HepG2 (cell line): ENCODE results near the gene DDR1. TPM values are rescaled to one million over a fixed set of nuclear protein-coding genes. Genes with fewer than 3 reads are reported as not detected.

ENCODE experiments used
- ADNP ChIP-seq: sonication (generic); formaldehyde crosslinking; IDR thresholded peaks from 2 replicates; pipeline ENCODE4 v1.4.0; 2020; ENCODE audit warnings: missing genetic modification reagents
- GPBP1L1 ChIP-seq: sonication (generic); formaldehyde crosslinking; IDR thresholded peaks from 2 replicates; pipeline ENCODE4 v1.5.0; 2020; ENCODE audit warnings: mild to moderate bottlenecking, missing genetic modification reagents
- KIAA2018 ChIP-seq: sonication (generic); formaldehyde crosslinking; IDR thresholded peaks from 2 replicates; pipeline ENCODE4 v1.5.0; 2020; ENCODE audit warnings: mild to moderate bottlenecking, missing genetic modification reagents, borderline replicate concordance
- LRRFIP1 ChIP-seq: sonication (generic); formaldehyde crosslinking; conservative IDR thresholded peaks from 2 replicates; pipeline ENCODE4 v1.4.0; 2020; ENCODE audit warnings: missing genetic modification reagents
- MEF2D ChIP-seq: sonication (generic); formaldehyde crosslinking; IDR thresholded peaks from 2 replicates; pipeline ENCODE4 v1.5.1; 2020; ENCODE audit warnings: mild to moderate bottlenecking, missing genetic modification reagents
- TP53 ChIP-seq: sonication (generic); formaldehyde crosslinking; conservative IDR thresholded peaks from 2 replicates; pipeline ENCODE4 v1.4.0; 2020; ENCODE audit warnings: missing genetic modification reagents
- YY1 ChIP-seq: IDR thresholded peaks from 2 replicates; pipeline ENCODE4 v1.6.1; 2011; ENCODE audit warnings: low read length, low read depth, moderate library complexity, mild to moderate bottlenecking; ENCODE audit not compliant: insufficient read depth, insufficient replicate concordance
- ZNF276 ChIP-seq: sonication (generic); formaldehyde crosslinking; IDR thresholded peaks from 2 replicates; pipeline ENCODE4 v1.4.0; 2020; ENCODE audit warnings: mild to moderate bottlenecking, low read depth, missing genetic modification reagents
- ZNF280B ChIP-seq: sonication (generic); formaldehyde crosslinking; IDR thresholded peaks from 2 replicates; pipeline ENCODE4 v1.5.0; 2020; ENCODE audit warnings: missing genetic modification reagents, mild to moderate bottlenecking, borderline replicate concordance
- ZNF33A ChIP-seq: sonication (generic); formaldehyde crosslinking; IDR thresholded peaks from 2 replicates; pipeline ENCODE4 v1.5.1; 2020; ENCODE audit warnings: missing genetic modification reagents, mild to moderate bottlenecking, moderate library complexity, borderline replicate concordance
- ZNF678 ChIP-seq: sonication (generic); formaldehyde crosslinking; IDR thresholded peaks from 2 replicates; pipeline ENCODE4 v1.4.0; 2020; ENCODE audit warnings: mild to moderate bottlenecking, missing genetic modification reagents
- polyA plus RNA-seq, 8 experiments: library from polyadenylated mRNA; depleted of rRNA in 3 of 8; stranded (reverse) in 7 of 8; unstranded in 1 of 8; fragments of >200 nt; fragmentation: Illumina TruSeq in 4 of 8; extraction: Trizol in 4 of 8; gene quantifications; 2 replicates each; pipeline versions ENCODE4 v1.2.1 to v1.2.3, GENCODE V29; 2011 to 2016; ENCODE audit warnings: low read depth in 4 of 8, missing spikeins in 1 of 8, mixed read lengths in 1 of 8; ENCODE audit not compliant: insufficient read depth in 1 of 8
- total RNA-seq, 5 experiments: library from RNA; depleted of rRNA; stranded (reverse); fragments of >200 nt; fragmentation: Illumina TruSeq; extraction: Trizol; gene quantifications; 2 replicates each; pipeline ENCODE4 v1.2.3, GENCODE V29; 2016; ENCODE audit warnings: low read depth in 1 of 5

DDR1 gene
- total and polyA plus RNA-seq, 2 of the 13 experiments (the other 11 are each of a cell fraction or from before 2014, with no cell fraction given): 16.7 to 20.2 TPM

DNA sequence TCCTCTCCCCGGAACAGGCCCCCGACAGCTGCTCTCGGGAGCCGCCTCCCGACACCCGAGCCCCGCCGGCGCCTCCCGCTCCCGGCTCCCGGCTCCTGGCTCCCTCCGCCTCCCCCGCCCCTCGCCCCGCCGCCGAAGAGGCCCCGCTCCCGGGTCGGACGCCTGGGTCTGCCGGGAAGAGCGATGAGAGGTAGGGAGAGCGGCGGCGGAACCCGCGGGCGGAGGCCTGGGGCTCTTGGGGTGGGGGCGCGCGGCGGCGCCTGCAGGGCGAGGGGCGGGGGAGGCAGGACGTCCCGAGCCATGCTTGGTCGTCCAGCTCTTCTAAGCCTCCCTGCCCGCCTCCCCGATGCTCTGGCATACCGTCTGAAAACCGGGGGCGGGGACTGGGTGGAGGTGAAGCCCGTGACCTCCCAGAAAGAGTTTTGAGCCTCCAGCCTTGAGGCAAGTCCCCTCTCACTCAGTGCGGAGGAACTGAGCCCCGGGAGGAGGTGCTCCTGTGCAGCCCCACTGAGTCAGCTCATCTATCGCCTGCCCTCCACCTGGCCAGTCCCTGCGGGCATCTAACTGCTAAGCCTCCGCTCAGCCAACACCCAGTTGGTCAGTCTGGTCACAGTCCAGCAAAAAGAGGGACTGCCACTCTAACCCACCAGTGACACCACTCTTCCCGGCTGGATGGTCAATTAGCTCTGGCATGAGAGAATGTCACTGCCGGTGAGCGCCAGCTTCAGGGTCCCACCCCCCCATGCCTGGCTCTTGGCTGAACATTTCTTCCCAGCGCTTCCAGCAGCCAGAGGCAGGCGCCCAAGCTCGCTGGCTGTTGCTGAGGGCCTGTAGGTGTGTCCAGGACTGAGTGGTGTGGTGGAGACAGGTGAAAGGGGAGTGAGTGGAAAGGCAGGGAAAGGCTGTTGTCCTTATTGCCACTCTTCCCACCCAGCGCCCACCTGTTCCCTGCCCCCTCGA lies 482 bp downstream of the DDR1 start (continued):
- TF ChIP-seq LRRFIP1 (CRISPR knock-in tag) (no peak), ZNF276 (CRISPR knock-in tag) (0 out of 2 replicates have a peak, but pooled peaks have one; percentile 53), ZNF678 (CRISPR knock-in tag) (no peak), ZNF33A (CRISPR knock-in tag) (no peak), KIAA2018 (CRISPR knock-in tag) (no peak), ZNF280B (CRISPR knock-in tag) (no peak; the same call in 1 of the 2 replicates), ADNP (CRISPR knock-in tag) (no peak), TP53 (CRISPR knock-in tag) (no peak), YY1 (no peak), MEF2D (CRISPR knock-in tag) (no peak), GPBP1L1 (CRISPR knock-in tag) (no peak)
